BJ (cell line): ENCODE data around the gene CHRNA4. TPM values are rescaled to one million over a fixed set of nuclear protein-coding genes. Genes with fewer than 3 reads are reported as not detected.

ENCODE experiments used
- CTCF ChIA-PET: fragments of 350-600 bp; formaldehyde crosslinking; extraction: SDS; loops from one replicate; lab custom pipeline; 2021; ENCODE audit warnings: antibody characterized with exemption, inconsistent platforms; lab: Yijun Ruan, JAX
- POLR2A ChIA-PET: fragments of 300-600 bp; sonication (Branson Sonifier 250); formaldehyde crosslinking; extraction: SDS; loops from one replicate; lab custom pipeline; 2021; ENCODE audit warnings: antibody characterized with exemption; lab: Charles Lee
- DNase-seq: peaks from one replicate; pipeline ENCODE4 v3.0.0-alpha.2; 2011; ENCODE audit warnings: low read depth
- H3K27me3 ChIP-seq: 2 replicates; pipeline ENCODE4 v1.6.0; 2011; ENCODE audit warnings: low read length; ENCODE audit not compliant: control insufficient read depth, insufficient read depth
- H3K36me3 ChIP-seq: 2 replicates; pipeline ENCODE4 v1.5.1; 2011; ENCODE audit warnings: low read length; ENCODE audit not compliant: control insufficient read depth, insufficient read depth
- H3K4me3 ChIP-seq: 2 replicates; pipeline ENCODE4 v1.5.1; 2011; ENCODE audit warnings: low read depth, mild to moderate bottlenecking, control low read depth, low read length
- CTCF ChIP-seq: IDR thresholded peaks from 2 replicates; pipeline ENCODE4 v1.5.1; 2011; ENCODE audit warnings: low read depth, mild to moderate bottlenecking, control low read depth, inconsistent platforms, low read length, moderate library complexity; ENCODE audit not compliant: insufficient read depth
- polyA plus RNA-seq: library from polyadenylated mRNA; depleted of rRNA; stranded (reverse); fragments of >200 nt; gene quantifications from 2 replicates; pipeline ENCODE4 v1.2.3, GENCODE V29; 2011

The CHRNA4 gene
- polyA plus RNA-seq, 1 experiment: not detected

- no peak for DNase-seq
- no peak overlapping the region for H3K4me3 ChIP-seq
- H3K27me3 ChIP-seq: no peaks in the 10 kb centered on the region
- H3K36me3 ChIP-seq: no peaks in the 10 kb centered on the region
- no peak for TF ChIP-seq CTCF
- CTCF ChIA-PET: no interaction called here
- POLR2A ChIA-PET: no interaction called here
These were observed 25.3 kb upstream of the CHRNA4 start for GRCh38 chr20:63386491-63386890.

- CTCF ChIA-PET: no interaction called here
- TF ChIP-seq CTCF: no peak
- no peak for DNase-seq
- no peak overlapping the region for H3K4me3 ChIP-seq
- no peaks in the 10 kb centered on the region for H3K27me3 ChIP-seq
- H3K36me3 ChIP-seq: no peaks in the 10 kb centered on the region
- POLR2A ChIA-PET: no interaction called here
These were observed 24.7 kb upstream of the CHRNA4 start for GRCh38 chr20:63385819-63386218.

- POLR2A ChIA-PET: no interaction called here
- no peaks in the 10 kb centered on the region for H3K36me3 ChIP-seq
- no peaks in the 10 kb centered on the region for H3K27me3 ChIP-seq
- no peak overlapping the region for H3K4me3 ChIP-seq
- TF ChIP-seq CTCF: no peak
- no peak for DNase-seq
- CTCF ChIA-PET: interaction anchor here (0.9 to 1.2 kb wide), 4 partner anchors 74 to 161 kb away, joined by 3 read pairs; no protein-coding TSS in a partner anchor
These were observed 23.2 kb upstream of the CHRNA4 start for GRCh38 chr20:63384336-63384735.

- TF ChIP-seq CTCF: no peak
- H3K27me3 ChIP-seq: no peaks in the 10 kb centered on the region
- H3K36me3 ChIP-seq: no peaks in the 10 kb centered on the region
- DNase-seq: no peak
- no peak overlapping the region for H3K4me3 ChIP-seq
- ChIA-PET POLR2A (no interaction called here), CTCF (interaction anchor here (1.0 to 7.6 kb wide), 5 partner anchors 10 to 160 kb away, joined by 3 to 107 read pairs (median 3); no protein-coding TSS in a partner anchor)
These were observed 22.4 kb upstream of the CHRNA4 start for GRCh38 chr20:63383556-63383955.

GRCh38 chr20:63382551-63383300 is 21.6 kb upstream of the CHRNA4 start:
- no peak for TF ChIP-seq CTCF
- no peak for DNase-seq
- ChIA-PET CTCF (interaction anchor here (0.6 to 7.6 kb wide), 17 partner anchors 9 to 331 kb away, joined by 3 to 107 read pairs (median 4); no protein-coding TSS in a partner anchor), POLR2A (no interaction called here)
- Histone ChIP-seq H3K4me3 (no peak overlapping the region), H3K27me3 (peaks cover 2% of the 10 kb centered on the region; the same call in 1 of the 2 replicates), H3K36me3 (no peaks in the 10 kb centered on the region)
